Measurements from ENCODE around the gene STAT1. TPM values are rescaled to one million over a fixed set of nuclear protein-coding genes. Genes with fewer than 3 reads are reported as not detected.

Gene STAT1
- total RNA-seq, 1 donor from 2014 or later, result 76.5 TPM

- DNase-seq (ENCODE audit: extremely low spot score, unreplicated experiment), result no peak
- Mint-ChIP-seq H3K4me3 (ENCODE audit: unreplicated experiment) (no peak overlapping the region), H3K36me3 (ENCODE audit: unreplicated experiment) (no peaks in the 10 kb centered on the region), H3K4me1 (ENCODE audit: unreplicated experiment) (peaks cover 3% of the 10 kb centered on the region), H3K27me3 (ENCODE audit: unreplicated experiment) (no peaks in the 10 kb centered on the region), H3K9me3 (ENCODE audit: unreplicated experiment) (no peaks in the 10 kb centered on the region), H3K27ac (ENCODE audit: unreplicated experiment) (no peak overlapping the region)
- TF ChIP-seq CTCF (IDR thresholded peaks at IDR 0.05), result no peak
These were observed 4.1 kb upstream of the STAT1 start for GRCh38 chr2:191018048-191018447.

- H3K27me3 Mint-ChIP-seq (ENCODE audit: unreplicated experiment), result no peaks in the 10 kb centered on the region
- no peaks in the 10 kb centered on the region for H3K9me3 Mint-ChIP-seq (ENCODE audit: unreplicated experiment)
- H3K4me1 Mint-ChIP-seq (ENCODE audit: unreplicated experiment), result peaks cover 5% of the 10 kb centered on the region
- no peak overlapping the region for H3K27ac Mint-ChIP-seq (ENCODE audit: unreplicated experiment)
- DNase-seq (ENCODE audit: extremely low spot score, unreplicated experiment), result no peak
- H3K4me3 Mint-ChIP-seq (ENCODE audit: unreplicated experiment), result no peak overlapping the region
- H3K36me3 Mint-ChIP-seq (ENCODE audit: unreplicated experiment), result peaks cover 3% of the 10 kb centered on the region
- TF ChIP-seq CTCF (IDR thresholded peaks at IDR 0.05), result no peak
These were observed 1.9 kb upstream of the STAT1 start for GRCh38 chr2:191015831-191016230.

GRCh38 chr2:191015239-191015638 lies 1.3 kb upstream of the STAT1 start:
- no peak for DNase-seq (ENCODE audit: extremely low spot score, unreplicated experiment)
- TF ChIP-seq CTCF (IDR thresholded peaks at IDR 0.05), result no peak
- Mint-ChIP-seq H3K27me3 (ENCODE audit: unreplicated experiment) (no peaks in the 10 kb centered on the region), H3K4me1 (ENCODE audit: unreplicated experiment) (peaks cover 5% of the 10 kb centered on the region), H3K36me3 (ENCODE audit: unreplicated experiment) (peaks cover 4% of the 10 kb centered on the region), H3K27ac (ENCODE audit: unreplicated experiment) (no peak overlapping the region), H3K9me3 (ENCODE audit: unreplicated experiment) (no peaks in the 10 kb centered on the region), H3K4me3 (ENCODE audit: unreplicated experiment) (no peak overlapping the region)

GRCh38 chr2:191014653-191015020 lies 666 bp upstream of the STAT1 start:
- no peaks in the 10 kb centered on the region for H3K27me3 Mint-ChIP-seq (ENCODE audit: unreplicated experiment)
- no peaks in the 10 kb centered on the region for H3K9me3 Mint-ChIP-seq (ENCODE audit: unreplicated experiment)
- no peak overlapping the region for H3K27ac Mint-ChIP-seq (ENCODE audit: unreplicated experiment)
- DNase-seq (ENCODE audit: extremely low spot score, unreplicated experiment), result no peak
- H3K4me3 Mint-ChIP-seq (ENCODE audit: unreplicated experiment), result no peak overlapping the region
- H3K36me3 Mint-ChIP-seq (ENCODE audit: unreplicated experiment), result peaks cover 9% of the 10 kb centered on the region
- TF ChIP-seq CTCF (IDR thresholded peaks at IDR 0.05), result no peak
- peaks cover 8% of the 10 kb centered on the region for H3K4me1 Mint-ChIP-seq (ENCODE audit: unreplicated experiment)

- Mint-ChIP-seq H3K36me3 (ENCODE audit: unreplicated experiment) (peaks cover 16% of the 10 kb centered on the region), H3K27ac (ENCODE audit: unreplicated experiment) (no peak overlapping the region), H3K9me3 (ENCODE audit: unreplicated experiment) (no peaks in the 10 kb centered on the region), H3K4me1 (ENCODE audit: unreplicated experiment) (peaks cover 8% of the 10 kb centered on the region), H3K4me3 (ENCODE audit: unreplicated experiment) (no peak overlapping the region), H3K27me3 (ENCODE audit: unreplicated experiment) (no peaks in the 10 kb centered on the region)
- TF ChIP-seq CTCF (IDR thresholded peaks at IDR 0.05), result no peak
- DNase-seq (ENCODE audit: extremely low spot score, unreplicated experiment), result no peak
These were observed 364 bp downstream of the STAT1 start for GRCh38 chr2:191013682-191013931.
